Measurements from ENCODE around the gene CENPP.

The CENPP gene

DNA sequence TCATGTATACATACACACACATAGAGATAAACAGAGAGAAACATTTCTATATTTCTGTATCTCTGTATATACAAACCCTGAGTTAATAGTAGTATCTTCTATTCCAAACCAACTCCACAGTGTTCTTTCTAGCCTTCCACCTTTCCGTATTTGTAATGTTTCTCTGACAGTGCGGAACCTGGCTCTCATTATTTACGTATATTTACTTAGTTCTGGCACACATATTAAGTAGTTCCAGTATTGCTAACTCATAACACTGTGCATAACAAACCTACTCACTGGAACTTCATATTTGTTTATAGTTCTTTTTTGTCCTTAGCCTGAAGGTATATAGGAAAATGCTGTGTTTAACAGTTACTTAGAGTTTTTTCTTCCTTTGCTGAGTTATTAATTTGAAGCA lies 72.1 kb downstream of the CENPP start:
- Histone ChIP-seq H2AFZ (no peak overlapping the region), H3K79me2 (no peaks in the 10 kb centered on the region), H3K36me3 (ENCODE audit: control insufficient read depth, insufficient read depth, low read length) (no peaks in the 10 kb centered on the region), H3K4me3 (ENCODE audit: low read depth, low read length) (no peak overlapping the region), H3K4me1 (no peaks in the 10 kb centered on the region), H3K27ac (no peak overlapping the region), H3K9me3 (ENCODE audit: control insufficient read depth, low read length) (no peaks in the 10 kb centered on the region), H3K9ac (no peak overlapping the region), H3K27me3 (ENCODE audit: control insufficient read depth, insufficient read depth, low read length) (no peaks in the 10 kb centered on the region), H3K4me2 (ENCODE audit: low read length) (no peak overlapping the region)
- TF ChIP-seq, protein P1, sequence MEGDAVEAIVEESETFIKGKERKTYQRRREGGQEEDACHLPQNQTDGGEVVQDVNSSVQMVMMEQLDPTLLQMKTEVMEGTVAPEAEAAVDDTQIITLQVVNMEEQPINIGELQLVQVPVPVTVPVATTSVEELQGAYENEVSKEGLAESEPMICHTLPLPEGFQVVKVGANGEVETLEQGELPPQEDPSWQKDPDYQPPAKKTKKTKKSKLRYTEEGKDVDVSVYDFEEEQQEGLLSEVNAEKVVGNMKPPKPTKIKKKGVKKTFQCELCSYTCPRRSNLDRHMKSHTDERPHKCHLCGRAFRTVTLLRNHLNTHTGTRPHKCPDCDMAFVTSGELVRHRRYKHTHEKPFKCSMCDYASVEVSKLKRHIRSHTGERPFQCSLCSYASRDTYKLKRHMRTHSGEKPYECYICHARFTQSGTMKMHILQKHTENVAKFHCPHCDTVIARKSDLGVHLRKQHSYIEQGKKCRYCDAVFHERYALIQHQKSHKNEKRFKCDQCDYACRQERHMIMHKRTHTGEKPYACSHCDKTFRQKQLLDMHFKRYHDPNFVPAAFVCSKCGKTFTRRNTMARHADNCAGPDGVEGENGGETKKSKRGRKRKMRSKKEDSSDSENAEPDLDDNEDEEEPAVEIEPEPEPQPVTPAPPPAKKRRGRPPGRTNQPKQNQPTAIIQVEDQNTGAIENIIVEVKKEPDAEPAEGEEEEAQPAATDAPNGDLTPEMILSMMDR (IDR thresholded peaks at IDR 0.05), result no peak

GRCh38 chr9:92402360-92402759 lies 76.6 kb downstream of the CENPP start:
- H3K9ac ChIP-seq, result no peak overlapping the region
- H2AFZ ChIP-seq, result no peak overlapping the region
- no peaks in the 10 kb centered on the region for H3K27me3 ChIP-seq (ENCODE audit: control insufficient read depth, insufficient read depth, low read length)
- no peak overlapping the region for H3K4me2 ChIP-seq (ENCODE audit: low read length)
- H3K4me3 ChIP-seq (ENCODE audit: low read depth, low read length), result no peak overlapping the region
- H3K27ac ChIP-seq, result no peak overlapping the region
- H3K79me2 ChIP-seq, result no peaks in the 10 kb centered on the region
- TF ChIP-seq, protein P1 (IDR thresholded peaks at IDR 0.05), result no peak
- H3K36me3 ChIP-seq (ENCODE audit: control insufficient read depth, insufficient read depth, low read length), result no peaks in the 10 kb centered on the region
- no peaks in the 10 kb centered on the region for H3K9me3 ChIP-seq (ENCODE audit: control insufficient read depth, low read length)
- H3K4me1 ChIP-seq, result no peaks in the 10 kb centered on the region

DNA sequence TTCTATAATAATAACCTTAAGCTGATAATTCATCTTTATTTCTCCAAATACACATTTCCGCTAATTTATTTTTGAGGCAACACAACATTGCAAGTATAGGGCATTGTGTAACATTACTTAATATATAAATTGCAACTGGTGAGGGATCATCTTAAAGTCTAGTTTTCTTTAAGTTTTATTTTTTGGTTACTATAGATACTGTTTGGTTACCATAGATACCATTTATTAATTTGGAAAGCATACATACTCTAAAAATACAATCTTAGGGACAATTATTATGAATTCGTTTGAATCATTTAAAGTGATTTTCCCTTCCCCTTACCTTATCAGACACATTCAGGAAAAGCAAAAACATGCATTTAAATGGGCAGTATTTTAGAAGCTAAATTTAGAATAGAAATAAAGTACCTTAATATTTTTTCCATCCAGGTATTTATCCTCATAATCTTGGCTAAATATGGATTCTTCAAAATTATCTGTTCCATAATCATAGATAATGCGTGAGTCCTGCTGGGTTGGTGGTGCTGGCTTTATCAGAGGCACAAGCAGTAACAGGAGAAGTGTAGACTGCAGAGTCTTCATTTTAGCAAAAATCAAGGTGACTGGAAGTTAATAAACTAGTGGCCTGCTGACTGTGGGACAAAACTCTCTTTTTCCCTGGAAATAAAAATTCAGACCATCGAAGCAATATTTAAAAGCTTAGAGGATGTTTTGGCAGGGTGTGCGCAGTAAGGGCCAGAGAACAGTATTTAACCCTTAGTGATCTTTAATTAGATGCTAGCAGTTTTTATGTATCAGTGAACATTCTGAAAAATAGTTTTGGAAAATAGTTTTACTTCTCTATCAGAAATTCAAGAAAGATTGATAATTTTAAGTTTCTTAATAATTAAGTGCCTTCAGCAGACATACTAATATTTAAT lies 77.3 kb downstream of the CENPP start:
- H3K4me1 ChIP-seq, result no peaks in the 10 kb centered on the region
- H3K27me3 ChIP-seq (ENCODE audit: control insufficient read depth, insufficient read depth, low read length), result no peaks in the 10 kb centered on the region
- H3K27ac ChIP-seq, result no peak overlapping the region
- H3K4me2 ChIP-seq (ENCODE audit: low read length), result no peak overlapping the region
- TF ChIP-seq, protein P1 (IDR thresholded peaks at IDR 0.05), result no peak
- H3K4me3 ChIP-seq (ENCODE audit: low read depth, low read length), result no peak overlapping the region
- no peaks in the 10 kb centered on the region for H3K36me3 ChIP-seq (ENCODE audit: control insufficient read depth, insufficient read depth, low read length)
- H3K9me3 ChIP-seq (ENCODE audit: control insufficient read depth, low read length), result no peaks in the 10 kb centered on the region
- H2AFZ ChIP-seq, result no peak overlapping the region
- H3K79me2 ChIP-seq, result no peaks in the 10 kb centered on the region
- H3K9ac ChIP-seq, result no peak overlapping the region

DNA sequence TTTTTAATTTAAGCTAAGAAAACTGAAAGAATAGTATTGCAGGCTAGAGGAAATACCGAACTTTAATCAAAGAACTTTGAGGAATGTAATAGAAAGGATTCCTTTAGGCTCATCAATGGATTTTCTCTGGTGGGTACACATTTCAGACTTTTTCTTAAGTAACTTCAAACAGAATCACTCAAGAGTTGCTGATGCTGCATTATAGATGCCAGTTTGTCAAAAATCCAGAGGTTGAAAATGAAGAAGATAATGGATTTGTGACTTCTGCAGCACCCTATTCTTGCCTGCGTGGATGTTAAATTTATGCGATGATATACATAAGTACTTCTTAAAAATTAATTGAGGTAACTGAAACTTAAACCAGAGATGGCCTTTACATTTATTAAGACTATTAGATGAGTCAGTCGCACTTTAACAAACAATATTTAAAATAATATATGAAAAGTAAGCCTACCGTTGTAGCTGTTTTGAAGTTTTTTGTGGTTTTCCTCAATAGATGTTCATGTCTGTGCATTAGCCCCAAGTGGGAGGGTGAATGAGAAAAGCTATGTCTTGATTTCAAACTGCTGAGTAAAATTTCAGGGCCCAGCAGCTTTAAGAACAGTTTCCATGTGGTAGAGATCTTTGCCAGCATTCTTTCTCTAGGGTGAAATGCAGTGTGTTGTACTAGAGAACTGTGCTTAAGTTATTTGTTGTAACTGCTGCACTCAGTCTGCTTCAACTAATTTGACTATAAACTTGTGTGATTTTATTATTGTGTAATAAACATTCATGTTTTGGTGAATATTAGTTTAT lies 78.5 kb downstream of the CENPP start, which contains the start of gene OGN:
Gene OGN (minus strand): TSS at position 537 of the 795 bp plus-strand sequence. CDS start 1,171 bp downstream, outside the sequence.
- H3K9ac ChIP-seq, result no peak within 1 kb of the TSS
- H3K4me3 ChIP-seq (ENCODE audit: low read depth, low read length), result no peak within 1 kb of the TSS

More for the DNA sequence above, 78.5 kb downstream of the CENPP start, which contains the start of gene OGN:
- Histone ChIP-seq H3K9me3 (ENCODE audit: control insufficient read depth, low read length) (no peaks in the 10 kb centered on the region), H3K4me1 (no peaks in the 10 kb centered on the region), H3K36me3 (ENCODE audit: control insufficient read depth, insufficient read depth, low read length) (no peaks in the 10 kb centered on the region), H3K27ac (no peak within 1 kb of the TSS), H3K27me3 (ENCODE audit: control insufficient read depth, insufficient read depth, low read length) (no peaks in the 10 kb centered on the region), H2AFZ (peak within 1 kb of the TSS; percentile 11), H3K79me2 (no peaks in the 10 kb centered on the region), H3K4me2 (ENCODE audit: low read length) (no peak within 1 kb of the TSS)
- TF ChIP-seq, protein P1 (IDR thresholded peaks at IDR 0.05), result no peak
